ENCODE measurements around the gene SERPINA4.

DNA sequence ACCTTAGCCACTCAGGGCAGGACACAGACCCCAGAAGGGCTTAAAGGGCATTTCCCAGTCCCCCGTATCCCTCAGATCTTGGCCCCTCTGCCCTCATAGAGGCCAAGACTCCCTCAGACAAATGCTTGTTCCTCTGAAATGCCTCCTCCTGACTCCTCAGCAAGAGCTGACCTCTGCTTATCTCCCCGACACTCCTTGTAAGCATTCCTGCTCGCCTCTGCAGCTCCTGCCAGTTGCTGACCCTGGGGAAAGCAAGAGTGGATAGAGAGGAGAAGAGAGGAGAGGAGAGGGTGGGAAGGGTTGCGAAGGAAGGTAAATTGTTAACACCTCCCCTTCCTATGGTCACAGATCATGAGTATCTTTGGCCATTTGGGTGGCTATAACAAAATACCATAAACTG is 27.1 kb downstream of the SERPINA4 start:
- TF ChIP-seq, protein P1, sequence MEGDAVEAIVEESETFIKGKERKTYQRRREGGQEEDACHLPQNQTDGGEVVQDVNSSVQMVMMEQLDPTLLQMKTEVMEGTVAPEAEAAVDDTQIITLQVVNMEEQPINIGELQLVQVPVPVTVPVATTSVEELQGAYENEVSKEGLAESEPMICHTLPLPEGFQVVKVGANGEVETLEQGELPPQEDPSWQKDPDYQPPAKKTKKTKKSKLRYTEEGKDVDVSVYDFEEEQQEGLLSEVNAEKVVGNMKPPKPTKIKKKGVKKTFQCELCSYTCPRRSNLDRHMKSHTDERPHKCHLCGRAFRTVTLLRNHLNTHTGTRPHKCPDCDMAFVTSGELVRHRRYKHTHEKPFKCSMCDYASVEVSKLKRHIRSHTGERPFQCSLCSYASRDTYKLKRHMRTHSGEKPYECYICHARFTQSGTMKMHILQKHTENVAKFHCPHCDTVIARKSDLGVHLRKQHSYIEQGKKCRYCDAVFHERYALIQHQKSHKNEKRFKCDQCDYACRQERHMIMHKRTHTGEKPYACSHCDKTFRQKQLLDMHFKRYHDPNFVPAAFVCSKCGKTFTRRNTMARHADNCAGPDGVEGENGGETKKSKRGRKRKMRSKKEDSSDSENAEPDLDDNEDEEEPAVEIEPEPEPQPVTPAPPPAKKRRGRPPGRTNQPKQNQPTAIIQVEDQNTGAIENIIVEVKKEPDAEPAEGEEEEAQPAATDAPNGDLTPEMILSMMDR (IDR thresholded peaks at IDR 0.05; ENCODE audit: insufficient read depth, low read depth, low read length) = no peak
- TF ChIP-seq EZH2 (IDR thresholded peaks at IDR 0.05; ENCODE audit: insufficient read depth, low read length) = no peak

Measured in astrocyte (in vitro differentiated cells and primary cell).